Stimulated activated CD4-positive, alpha-beta T cell treated with anti-CD3 and anti-CD28 coated beads, Interleukin-4, amount 100 ng/mL, for 1 hour (primary cell): Measurements from ENCODE around the gene PLCH2.

Source experiments
- DNase-seq: peaks from one replicate; pipeline ENCODE4 v3.0.0-alpha.2; 2020

PLCH2 gene

GRCh38 chr1:2460996-2461751 is 14.9 kb upstream of the PLCH2 start:
- no peak for DNase-seq

DNA sequence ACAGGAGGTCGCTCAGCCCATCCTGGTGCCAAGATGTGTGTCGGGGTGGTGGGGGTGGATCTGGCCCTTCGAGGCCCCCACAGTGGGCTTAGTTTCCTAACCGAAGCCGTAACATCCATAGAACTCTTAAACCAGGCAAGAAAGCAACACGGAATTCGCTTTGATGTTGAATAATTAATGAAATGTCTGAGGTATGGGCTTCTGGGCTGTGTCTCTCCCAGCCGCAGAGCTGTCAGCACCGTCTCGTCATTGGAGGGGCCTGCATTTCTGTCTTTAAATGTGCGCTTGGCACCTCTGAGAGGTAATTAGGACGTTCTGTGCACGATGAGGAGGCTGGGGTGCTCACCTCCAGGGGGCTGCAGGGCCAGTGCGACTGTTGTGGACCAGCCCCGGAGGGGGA is 13.3 kb upstream of the PLCH2 start:
- DNase-seq: no peak

GRCh38 chr1:2463396-2463795 is 12.7 kb upstream of the PLCH2 start:
- no peak for DNase-seq

- no peak for DNase-seq
Measured at GRCh38 chr1:2465371-2466269, 10.5 kb upstream of the PLCH2 start.

DNA sequence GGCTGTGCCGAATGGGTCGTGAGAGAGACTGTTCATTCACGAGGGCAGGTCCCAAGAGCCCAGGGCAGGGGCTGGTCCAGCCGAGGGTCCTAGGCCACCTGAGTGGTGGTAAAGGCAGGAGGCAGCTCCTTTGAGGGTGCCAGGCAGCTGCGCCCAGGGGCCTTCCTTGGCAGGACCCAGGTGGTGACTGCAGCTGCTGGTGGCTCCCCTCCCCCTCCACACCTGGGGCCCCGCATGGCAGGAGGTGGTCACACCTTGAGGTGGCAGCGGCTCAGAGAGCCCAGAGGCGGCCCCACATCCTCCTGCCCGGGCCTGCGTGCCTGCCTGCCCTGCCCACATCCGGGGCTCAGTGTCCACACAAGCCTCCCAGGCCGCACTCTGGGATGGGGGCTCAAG is 9.8 kb upstream of the PLCH2 start:
- DNase-seq: no peak

DNA sequence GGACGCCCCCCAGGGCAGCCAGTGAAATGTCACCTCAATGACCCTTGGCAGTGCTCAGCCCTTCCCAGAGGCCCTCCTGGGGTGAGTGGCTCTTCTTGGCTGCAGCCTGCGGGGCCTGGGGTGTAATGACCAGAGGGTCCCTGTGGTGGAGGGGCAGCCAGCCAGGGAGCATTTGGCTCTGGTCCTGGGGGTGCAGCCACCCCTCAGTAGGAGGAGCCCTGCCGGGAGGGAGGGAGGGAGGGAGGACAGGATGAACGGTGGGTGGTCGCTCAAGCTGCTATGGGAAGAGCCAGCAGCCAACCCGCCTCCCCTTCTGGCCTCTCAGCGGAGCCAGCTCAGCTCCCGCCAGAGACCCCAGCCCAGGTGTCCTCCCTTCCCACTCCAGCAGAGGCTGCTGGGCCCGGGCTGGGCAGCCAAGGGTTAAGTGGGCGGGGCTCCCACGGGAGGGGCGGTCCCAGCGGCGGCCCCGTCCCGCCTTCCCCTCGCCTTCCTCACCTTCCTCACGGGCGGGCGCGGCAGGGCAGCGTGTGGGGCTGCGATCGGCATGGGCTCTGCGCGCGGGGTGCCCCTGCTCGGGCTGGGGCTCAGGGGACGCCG is 9.0 kb upstream of the PLCH2 start:
- peak; percentile 43 for DNase-seq

GRCh38 chr1:2468041-2468472 is 8.0 kb upstream of the PLCH2 start:
- peak; percentile 46 for DNase-seq

GRCh38 chr1:2468540-2468939 is 7.5 kb upstream of the PLCH2 start:
- DNase-seq: no peak

DNA sequence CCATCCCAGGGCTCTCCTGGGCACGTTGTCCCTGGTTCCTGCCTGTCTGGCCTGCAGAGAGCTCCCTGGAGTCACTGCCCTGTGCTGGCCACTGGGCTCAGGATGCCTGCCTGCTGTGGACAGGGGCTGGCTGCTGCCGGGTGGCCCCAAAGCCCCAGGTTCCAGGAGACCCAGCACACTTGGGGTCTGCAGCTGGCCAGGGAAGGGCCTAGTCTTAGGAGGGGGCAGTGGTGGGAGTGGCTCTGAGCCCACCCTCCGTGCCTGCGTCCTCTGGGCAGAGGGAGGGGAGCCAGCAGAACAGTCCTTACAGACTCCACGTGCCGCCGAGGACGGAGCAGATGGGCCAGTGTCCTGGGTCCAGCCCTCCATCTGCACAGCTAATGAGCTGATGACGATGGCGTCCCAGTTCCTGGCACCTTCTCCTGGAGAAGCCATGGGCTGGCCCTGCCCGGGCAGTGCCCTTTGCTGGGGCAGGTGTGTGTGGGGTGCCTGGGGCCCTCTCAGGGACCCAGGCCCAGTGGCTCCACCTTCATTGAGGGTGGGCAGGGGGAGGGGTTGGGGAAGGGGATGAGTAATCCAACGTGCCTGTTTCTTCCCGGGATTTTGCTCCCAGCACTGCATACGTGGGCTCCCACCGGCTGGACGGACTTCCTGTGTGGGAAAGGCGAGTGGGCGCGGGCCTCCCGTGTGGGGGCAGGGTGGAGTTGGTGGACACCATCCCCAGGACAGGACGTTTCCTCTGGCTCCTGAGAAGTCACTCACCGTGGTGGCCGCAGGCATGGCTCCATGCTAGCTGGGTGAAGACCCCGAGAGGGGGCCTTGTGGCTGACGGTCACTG is 6.8 kb upstream of the PLCH2 start:
- no peak for DNase-seq

- DNase-seq: no peak
Measured at GRCh38 chr1:2470290-2471158, 5.6 kb upstream of the PLCH2 start.

- no peak for DNase-seq
Measured at GRCh38 chr1:2471159-2471471, 5.0 kb upstream of the PLCH2 start.

GRCh38 chr1:2471587-2472001 is 4.5 kb upstream of the PLCH2 start:
- no peak for DNase-seq

GRCh38 chr1:2472109-2472508 is 4.0 kb upstream of the PLCH2 start:
- no peak for DNase-seq

DNA sequence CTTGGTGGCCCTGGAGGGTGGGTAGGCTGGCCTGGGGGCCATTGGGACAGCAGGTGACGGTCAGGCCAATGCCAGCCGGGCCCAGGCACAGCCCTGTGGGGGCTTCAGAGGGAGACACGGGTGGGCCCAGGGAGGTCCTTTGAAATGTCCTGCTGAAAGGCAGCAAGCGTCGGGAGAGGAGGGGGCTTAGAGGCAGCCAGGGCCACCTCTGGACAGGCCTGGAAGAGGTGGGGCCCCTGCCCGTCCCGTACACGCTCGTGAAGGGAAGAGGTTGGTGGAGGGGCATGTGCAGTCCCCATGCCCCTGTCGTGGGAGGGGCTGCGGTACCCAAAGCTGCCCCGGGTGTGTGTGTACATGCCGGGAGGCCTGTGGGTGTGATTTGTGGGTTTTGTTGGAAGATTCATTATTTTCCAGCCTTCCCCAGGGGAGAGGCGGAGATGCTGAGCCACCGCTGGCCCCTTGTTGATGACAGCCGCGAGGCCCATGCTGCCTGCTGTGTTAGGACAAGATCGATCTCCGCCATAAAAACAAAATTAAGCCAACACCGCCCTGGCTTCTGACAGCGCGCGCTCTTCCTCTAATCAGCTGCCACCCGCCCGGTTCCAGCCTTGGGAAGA is 3.4 kb upstream of the PLCH2 start:
- DNase-seq: no peak

- DNase-seq: no peak
Measured at GRCh38 chr1:2473198-2473597, 2.9 kb upstream of the PLCH2 start.

DNA sequence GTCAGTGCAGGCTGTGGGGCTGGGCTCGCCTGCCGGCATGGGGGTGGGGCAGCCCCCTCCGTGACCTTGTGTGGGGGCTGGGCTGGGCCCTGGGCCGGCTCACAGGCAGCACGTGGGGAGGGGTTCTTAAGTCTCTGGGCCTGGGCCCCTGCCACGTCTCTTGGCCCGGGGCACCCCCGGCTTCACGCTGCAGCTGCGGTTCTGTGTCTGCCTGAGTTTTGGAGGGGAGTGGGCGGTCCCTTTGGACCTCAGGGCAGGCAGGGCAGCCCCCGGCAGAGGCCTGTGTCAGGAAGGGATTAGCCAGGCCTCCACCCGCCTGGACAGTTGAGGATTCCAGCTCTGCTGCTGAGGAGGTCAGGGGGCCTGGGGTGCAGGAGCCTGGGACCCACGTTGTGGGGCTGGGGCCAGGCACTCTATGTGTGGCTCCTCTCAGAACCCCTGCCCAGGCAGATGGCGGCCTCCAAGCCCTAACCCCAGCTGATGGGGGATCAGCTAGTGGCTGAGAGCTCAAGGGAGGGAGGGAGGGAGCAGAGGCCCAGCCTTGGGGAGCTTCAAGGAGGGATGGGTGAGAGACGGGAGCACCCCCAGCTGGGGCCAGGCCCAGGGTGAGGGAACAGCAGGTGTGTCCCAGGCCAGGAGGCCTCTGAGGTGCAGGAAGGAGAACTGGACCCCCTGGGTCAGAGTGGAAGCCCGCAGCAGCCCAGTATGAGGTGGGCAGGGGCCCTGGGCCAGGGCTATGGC is 1.8 kb upstream of the PLCH2 start:
- no peak for DNase-seq

DNA sequence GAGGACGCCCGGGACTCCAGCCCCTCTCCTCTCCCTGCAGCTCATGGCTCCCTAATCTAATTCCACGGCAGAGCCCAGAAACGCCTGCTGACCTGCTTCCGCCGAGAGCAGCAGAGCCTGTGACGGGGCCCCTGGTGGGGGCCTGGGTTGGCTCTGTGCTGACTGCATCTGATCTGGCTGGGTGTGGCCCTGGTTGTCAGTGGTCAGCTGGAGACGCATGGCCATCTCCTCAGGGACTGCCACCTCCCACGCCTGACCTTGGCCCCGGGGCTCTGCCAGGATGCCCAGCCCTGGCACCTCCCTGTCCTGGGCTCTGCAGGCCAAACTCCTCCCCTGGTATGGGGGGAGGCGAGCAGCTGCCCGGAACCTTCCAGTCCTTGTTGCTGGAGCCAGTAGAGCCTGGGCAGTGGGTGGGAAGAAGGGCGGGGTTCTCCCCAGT is 1.1 kb upstream of the PLCH2 start:
- no peak for DNase-seq

DNA sequence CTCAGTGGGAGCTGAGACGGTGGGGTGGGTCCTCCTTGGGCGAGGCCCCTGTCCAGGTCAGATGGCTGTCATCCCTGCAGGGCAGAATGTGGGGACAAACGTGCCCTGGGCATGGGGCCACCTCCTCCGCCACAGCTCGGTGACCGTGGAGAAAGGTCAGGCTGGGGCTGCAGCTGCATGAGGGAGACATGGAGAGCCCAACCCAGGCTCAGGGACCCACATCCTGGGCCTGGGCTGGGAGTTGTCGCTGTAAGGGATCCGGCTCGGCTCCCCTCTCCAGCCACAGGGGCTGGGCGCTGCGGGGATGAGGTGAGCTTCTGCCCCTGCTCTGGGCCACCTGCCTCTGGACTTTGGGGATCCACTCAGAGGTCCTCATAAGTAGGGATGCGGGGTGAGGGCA is 518 bp upstream of the PLCH2 start:
- DNase-seq: no peak

- DNase-seq: no peak
Measured at GRCh38 chr1:2477309-2477708, 1.2 kb downstream of the PLCH2 start.

DNA sequence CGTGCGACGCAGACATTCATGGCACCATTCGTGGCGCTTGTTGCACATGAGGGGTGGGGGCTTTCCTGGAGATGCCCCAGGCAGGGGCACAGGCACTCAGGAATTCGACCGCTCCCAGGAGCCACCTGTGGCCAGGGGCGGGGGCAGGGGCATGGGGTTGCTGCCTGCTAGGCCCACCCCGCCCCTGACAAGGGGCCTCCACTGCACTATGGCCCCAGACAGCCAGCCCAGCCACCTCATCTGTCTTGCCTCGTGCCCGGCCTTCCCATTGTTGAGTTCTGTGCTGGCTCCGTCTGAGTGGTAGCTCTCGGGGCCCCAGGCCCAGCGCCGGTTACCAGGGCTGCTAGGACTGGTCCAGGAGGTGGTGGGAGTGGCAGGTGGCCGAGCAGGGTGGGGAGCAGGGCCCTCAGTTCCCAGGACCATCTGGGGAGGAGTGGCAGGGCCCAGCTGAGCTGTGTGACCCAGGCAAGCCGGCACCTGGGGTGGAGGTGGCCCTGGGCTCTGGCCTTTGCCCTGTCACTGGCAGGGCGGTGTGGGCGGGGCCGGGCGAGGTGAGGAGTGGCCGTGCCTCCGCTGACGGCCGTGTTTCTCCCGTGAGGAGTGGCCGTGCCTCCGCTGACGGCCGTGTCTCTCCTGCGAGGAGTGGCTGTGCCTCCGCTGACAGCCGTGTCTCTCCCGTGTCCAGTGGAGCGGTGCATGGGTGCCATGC is 1.9 kb downstream of the PLCH2 start:
- no peak for DNase-seq
